ENCODE data around the gene S100A14.

DNA sequence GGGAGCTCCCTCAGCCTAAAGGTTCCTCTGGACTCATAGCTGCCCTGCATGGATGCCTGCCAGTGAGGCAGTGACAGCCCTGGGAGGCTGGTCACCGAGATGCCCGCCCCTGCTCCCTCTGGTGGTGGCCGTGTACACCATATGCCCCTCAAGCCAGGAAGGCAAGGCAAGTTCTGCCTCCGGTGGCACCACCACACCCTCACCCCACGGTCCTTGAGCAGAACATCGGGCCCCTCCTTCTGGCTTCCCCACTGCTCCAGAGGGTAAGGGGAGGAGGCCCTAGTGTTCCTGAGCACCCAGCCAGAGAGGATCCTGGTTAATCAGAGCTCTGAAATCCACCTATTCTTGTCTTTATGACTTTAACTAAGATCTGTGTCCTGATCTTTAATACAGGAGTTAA lies 1.5 kb upstream of the S100A14 start:
- no peak for TF ChIP-seq POLR2A (IDR thresholded peaks at IDR 0.05)
- TF ChIP-seq CTCF (IDR thresholded peaks at IDR 0.05) = peak in 5 of 6 experiments; percentile 22 to 92 (median 67)

Measured in adrenal gland (tissue), 5 donors.